ENCODE results near the gene NIT2. TPM values are rescaled to one million over a fixed set of nuclear protein-coding genes. Genes with fewer than 3 reads are reported as not detected.

The NIT2 gene
- total RNA-seq, 3 donors from 2014 or later: 27.0 to 35.9 (median 28.2) TPM

DNA sequence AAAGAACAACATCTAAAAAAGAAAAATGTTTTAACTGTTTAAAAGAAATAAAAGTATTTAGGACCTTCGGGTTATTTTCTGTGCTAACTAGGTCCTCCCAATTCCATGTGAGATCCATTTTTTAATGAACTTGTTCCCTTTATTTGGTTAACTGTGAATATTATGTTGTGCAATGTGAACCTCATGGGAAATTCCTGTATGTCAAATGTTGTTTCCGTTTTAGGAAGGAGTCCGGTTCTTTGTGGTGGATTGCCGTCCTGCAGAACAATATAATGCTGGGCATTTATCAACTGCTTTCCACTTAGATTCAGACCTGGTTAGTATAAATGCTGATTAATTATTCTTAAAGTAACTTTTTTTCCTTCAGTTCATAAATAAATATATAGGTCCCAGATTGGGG is 35.5 kb upstream of the NIT2 start:
- TF ChIP-seq, protein P1, sequence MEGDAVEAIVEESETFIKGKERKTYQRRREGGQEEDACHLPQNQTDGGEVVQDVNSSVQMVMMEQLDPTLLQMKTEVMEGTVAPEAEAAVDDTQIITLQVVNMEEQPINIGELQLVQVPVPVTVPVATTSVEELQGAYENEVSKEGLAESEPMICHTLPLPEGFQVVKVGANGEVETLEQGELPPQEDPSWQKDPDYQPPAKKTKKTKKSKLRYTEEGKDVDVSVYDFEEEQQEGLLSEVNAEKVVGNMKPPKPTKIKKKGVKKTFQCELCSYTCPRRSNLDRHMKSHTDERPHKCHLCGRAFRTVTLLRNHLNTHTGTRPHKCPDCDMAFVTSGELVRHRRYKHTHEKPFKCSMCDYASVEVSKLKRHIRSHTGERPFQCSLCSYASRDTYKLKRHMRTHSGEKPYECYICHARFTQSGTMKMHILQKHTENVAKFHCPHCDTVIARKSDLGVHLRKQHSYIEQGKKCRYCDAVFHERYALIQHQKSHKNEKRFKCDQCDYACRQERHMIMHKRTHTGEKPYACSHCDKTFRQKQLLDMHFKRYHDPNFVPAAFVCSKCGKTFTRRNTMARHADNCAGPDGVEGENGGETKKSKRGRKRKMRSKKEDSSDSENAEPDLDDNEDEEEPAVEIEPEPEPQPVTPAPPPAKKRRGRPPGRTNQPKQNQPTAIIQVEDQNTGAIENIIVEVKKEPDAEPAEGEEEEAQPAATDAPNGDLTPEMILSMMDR (IDR thresholded peaks at IDR 0.05): no peak
- Histone ChIP-seq H3K4me1 (ENCODE audit: low read depth) (no peaks in the 10 kb centered on the region), H3K4me3 (no peak overlapping the region), H3K36me3 (ENCODE audit: low read depth) (no peaks in the 10 kb centered on the region), H3K9me3 (no peaks in the 10 kb centered on the region)
- no peak for ATAC-seq
- intact Hi-C loops (cut with DNase I, micrococcal nuclease): no loop called here
- DNase-seq: no peak

DNA sequence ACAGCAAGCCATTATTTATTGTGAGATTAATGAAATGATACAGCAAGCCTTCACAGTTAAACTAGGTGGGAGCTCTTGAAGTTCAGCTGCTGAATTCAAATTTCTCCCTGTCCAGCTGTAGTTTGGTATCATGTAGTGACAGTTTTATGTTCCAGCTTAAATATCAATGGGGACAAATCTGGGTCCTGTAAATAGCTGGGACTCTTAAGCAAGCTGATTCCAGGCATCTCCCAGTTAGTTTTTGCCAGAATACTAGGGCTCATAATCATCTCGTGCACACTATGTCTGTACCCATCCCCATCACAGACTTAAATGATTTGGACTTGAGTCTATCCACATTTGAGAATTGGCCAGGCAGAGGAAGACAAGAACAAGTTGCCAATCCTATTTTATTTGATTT is 27.9 kb upstream of the NIT2 start:
- intact Hi-C loops (cut with DNase I, micrococcal nuclease): no loop called here
- H3K4me3 ChIP-seq: no peak overlapping the region
- ATAC-seq (no peak), DNase-seq (no peak)
- no peaks in the 10 kb centered on the region for H3K36me3 ChIP-seq (ENCODE audit: low read depth)
- H3K4me1 ChIP-seq (ENCODE audit: low read depth): no peaks in the 10 kb centered on the region
- TF ChIP-seq, protein P1 (IDR thresholded peaks at IDR 0.05): no peak
- no peaks in the 10 kb centered on the region for H3K9me3 ChIP-seq

GRCh38 chr3:100310355-100310965 is 24.1 kb upstream of the NIT2 start:
- intact Hi-C loops (cut with DNase I, micrococcal nuclease): no loop called here
- TF ChIP-seq, protein P1 (IDR thresholded peaks at IDR 0.05): no peak

GRCh38 chr3:100311011-100311410 is 23.5 kb upstream of the NIT2 start:
- H3K4me1 ChIP-seq (ENCODE audit: low read depth): no peaks in the 10 kb centered on the region
- H3K9me3 ChIP-seq: no peaks in the 10 kb centered on the region
- ATAC-seq: no peak
- H3K4me3 ChIP-seq: no peak overlapping the region
- no peak for DNase-seq
- no peaks in the 10 kb centered on the region for H3K36me3 ChIP-seq (ENCODE audit: low read depth)
- intact Hi-C loops (cut with DNase I, micrococcal nuclease): no loop called here
- TF ChIP-seq, protein P1 (IDR thresholded peaks at IDR 0.05): no peak

More at GRCh38 chr3:100310355-100310965, 24.1 kb upstream of the NIT2 start:
- Histone ChIP-seq H3K4me1 (ENCODE audit: low read depth) (no peaks in the 10 kb centered on the region), H3K36me3 (ENCODE audit: low read depth) (no peaks in the 10 kb centered on the region), H3K4me3 (no peak overlapping the region), H3K9me3 (no peaks in the 10 kb centered on the region)
- DNase-seq: no peak
- ATAC-seq: no peak

DNA sequence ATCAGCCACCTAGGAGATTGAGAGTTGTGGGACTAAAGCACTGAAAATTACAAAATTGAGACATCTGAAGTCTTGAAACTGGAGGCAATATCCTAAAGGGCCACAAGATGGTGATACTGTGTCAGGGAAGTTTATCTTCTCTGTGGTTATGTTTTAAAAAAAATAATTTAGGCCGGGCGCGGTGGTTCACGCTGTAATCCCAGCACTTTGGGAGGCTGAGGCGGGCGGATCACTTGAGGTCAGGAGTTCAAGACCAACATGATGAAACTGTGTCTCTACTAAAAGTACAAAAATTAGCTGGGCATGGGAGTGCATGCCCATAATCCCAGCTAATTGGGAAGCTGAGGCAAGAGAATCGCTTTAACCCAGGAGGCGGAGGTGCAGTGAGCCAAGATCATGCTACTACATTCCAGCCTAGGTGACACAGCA is 17.9 kb upstream of the NIT2 start:
- H3K4me1 ChIP-seq (ENCODE audit: low read depth): no peaks in the 10 kb centered on the region
- no peak overlapping the region for H3K4me3 ChIP-seq
- DNase-seq: peak in 1 of 3 donors; percentile 60
- H3K36me3 ChIP-seq (ENCODE audit: low read depth): no peaks in the 10 kb centered on the region
- TF ChIP-seq, protein P1 (IDR thresholded peaks at IDR 0.05): no peak
- intact Hi-C loops (cut with DNase I, micrococcal nuclease): no loop called here
- ATAC-seq: peak; percentile 70
- no peaks in the 10 kb centered on the region for H3K9me3 ChIP-seq

DNA sequence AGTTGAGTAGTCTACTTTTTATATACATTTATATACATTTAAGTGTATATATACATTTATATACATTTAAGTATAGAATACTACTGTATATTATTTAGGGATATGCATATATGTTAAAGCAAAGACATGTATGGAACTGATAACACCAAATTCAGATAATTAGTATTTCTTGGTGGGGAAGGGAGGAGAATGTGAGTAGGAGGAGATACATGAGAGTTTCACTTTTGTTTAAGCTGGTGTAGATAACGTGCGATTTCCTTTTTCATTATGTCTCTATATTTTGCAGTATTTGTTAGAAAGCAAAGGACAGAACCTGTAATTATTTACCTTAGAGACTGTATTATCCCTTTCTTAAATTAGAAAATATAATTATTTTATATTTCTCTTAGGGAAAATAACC is 16.6 kb upstream of the NIT2 start:
- DNase-seq: no peak
- Histone ChIP-seq H3K9me3 (no peaks in the 10 kb centered on the region), H3K4me1 (ENCODE audit: low read depth) (no peaks in the 10 kb centered on the region), H3K4me3 (no peak overlapping the region), H3K36me3 (ENCODE audit: low read depth) (no peaks in the 10 kb centered on the region)
- intact Hi-C loops (cut with DNase I, micrococcal nuclease): no loop called here
- TF ChIP-seq, protein P1 (IDR thresholded peaks at IDR 0.05): no peak
- no peak for ATAC-seq
